HCT116 (cell line): ENCODE measurements around the gene COG5. TPM values are rescaled to one million over a fixed set of nuclear protein-coding genes. Genes with fewer than 3 reads are reported as not detected.

Experiments
- ATAC-seq: fragments of 200-7000 bp; cut with Tn5 transposase; 2 replicates; pipeline ENCODE4 v1.9.1; 2020; ENCODE audit warnings: mild to moderate bottlenecking, moderate library complexity
- BruUV-seq: library from RNA; stranded (reverse); fragments of 400-500 nt; replicated peaks from 2 replicates; lab custom pipeline; 2021; lab: Mats Ljungman, UMichigan
- CTCF ChIA-PET: fragments of 300-600 bp; sonication (Branson Sonifier 250); formaldehyde crosslinking; loops from one replicate; lab custom pipeline; 2021; ENCODE audit warnings: antibody characterized with exemption; lab: Charles Lee
- POLR2A ChIA-PET: fragments of 300-600, 350-600 bp; sonication (Branson Sonifier 250); formaldehyde crosslinking; loops from one replicate; lab custom pipeline; 2021; ENCODE audit warnings: antibody characterized with exemption; lab: Charles Lee
- RAD21 ChIA-PET, 2 experiments: fragments of 300-600 bp; sonication (Branson Sonifier 250); formaldehyde crosslinking; loops; one replicate each; lab custom pipeline; 2023; ENCODE audit warnings: low total read pairs in 2 of 2; ENCODE audit not compliant: uncharacterized antibody in 2 of 2, unreplicated experiment in 2 of 2, low non-redundant PET in 1 of 2; lab: Charles Lee
- DNase-seq: peaks from one replicate; pipeline ENCODE4 v3.0.0-alpha.2; 2010; ENCODE audit warnings: low read depth, low spot score
- H2AFZ ChIP-seq: fragments of 200-600 bp; shearing (Covaris generic), sonication (generic); 2 replicates; pipeline ENCODE4 v1.6.1; 2017; ENCODE audit warnings: low read depth, mixed run types, mixed read lengths, antibody characterized with exemption, low read length; ENCODE audit not compliant: poor library complexity, severe bottlenecking
- H3K27ac ChIP-seq: 2 replicates; pipeline ENCODE4 v1.5.1; 2012; ENCODE audit warnings: low read depth, low read length
- H3K27me3 ChIP-seq: fragments of 200-600 bp; sonication (generic); 2 replicates; pipeline ENCODE4 v1.6.1; 2016; ENCODE audit warnings: mixed run types, low read length, mixed read lengths; ENCODE audit not compliant: insufficient read depth
- H3K36me3 ChIP-seq, 2 experiments: fragments of 200-500 bp in 1 of 2; fragments of 200-600 bp in 1 of 2; sonication (Bioruptor generic) in 1 of 2; sonication (generic) in 1 of 2; 2 replicates each; pipeline versions ENCODE4 v1.5.1 to v1.6.1; 2014 to 2016; ENCODE audit warnings: low read length in 2 of 2, inconsistent platforms in 1 of 2, mixed read lengths in 1 of 2, mixed run types in 1 of 2; ENCODE audit not compliant: insufficient read depth in 2 of 2, control insufficient read depth in 1 of 2
- H3K4me1 ChIP-seq, 2 experiments: fragments of 200-600 bp in 1 of 2; sonication (generic) in 1 of 2; 2 replicates each; pipeline versions ENCODE4 v1.5.1 to v1.6.1; 2012 to 2017; ENCODE audit warnings: low read length in 2 of 2, inconsistent platforms in 1 of 2, mild to moderate bottlenecking in 1 of 2, mixed read lengths in 1 of 2, mixed run types in 1 of 2, moderate library complexity in 1 of 2; ENCODE audit not compliant: insufficient read depth in 2 of 2, control insufficient read depth in 1 of 2
- H3K4me2 ChIP-seq: fragments of 200-600 bp; sonication (generic); 2 replicates; pipeline ENCODE4 v1.6.1; 2017; ENCODE audit warnings: mixed run types, low read length, mixed read lengths
- H3K4me3 ChIP-seq, 2 experiments: fragments of 200-600 bp in 1 of 2; sonication (generic) in 1 of 2; replicated peaks in 1 of 2; 2 replicates each; pipeline ENCODE4 v1.5.1; 2011 to 2016; ENCODE audit warnings: low read length in 2 of 2, control low read depth in 1 of 2, low read depth in 1 of 2, mild to moderate bottlenecking in 1 of 2, mixed read lengths in 1 of 2, mixed run types in 1 of 2
- H3K79me2 ChIP-seq: fragments of 200-600 bp; sonication (generic); 2 replicates; pipeline ENCODE4 v1.6.1; 2017; ENCODE audit warnings: mild to moderate bottlenecking, mixed run types, low read length, moderate library complexity, mixed read lengths; ENCODE audit not compliant: insufficient read depth
- H3K9ac ChIP-seq: fragments of 200-600 bp; sonication (generic); 2 replicates; pipeline ENCODE4 v1.6.1; 2016; ENCODE audit warnings: low read length, mixed read lengths
- H3K9me2 ChIP-seq: fragments of 200-600 bp; sonication (generic), shearing (Covaris generic); 2 replicates; pipeline ENCODE4 v1.6.1; 2017; ENCODE audit warnings: mixed run types, mild to moderate bottlenecking, moderate library complexity; ENCODE audit not compliant: insufficient read depth
- H3K9me3 ChIP-seq, 2 experiments: fragments of 200-500 bp in 1 of 2; fragments of 200-600 bp in 1 of 2; sonication (Bioruptor generic) in 1 of 2; sonication (generic) in 1 of 2; 2 replicates each; pipeline ENCODE4 v1.6.1; 2014 to 2017; ENCODE audit warnings: low read length in 2 of 2, mixed read lengths in 2 of 2, inconsistent platforms in 1 of 2, low read depth in 1 of 2, mild to moderate bottlenecking in 1 of 2, mixed run types in 1 of 2, moderate library complexity in 1 of 2; ENCODE audit not compliant: control insufficient read depth in 1 of 2, insufficient read depth in 1 of 2
- H4K20me1 ChIP-seq: fragments of 200-600 bp; sonication (generic), shearing (Covaris generic); 2 replicates; pipeline ENCODE4 v1.6.1; 2017; ENCODE audit warnings: mixed run types, mild to moderate bottlenecking, moderate library complexity; ENCODE audit not compliant: insufficient read depth
- CEBPB ChIP-seq: IDR thresholded peaks from 2 replicates; pipeline ENCODE4 v1.6.1; 2012; ENCODE audit warnings: low read depth
- EZH2phosphoT487 ChIP-seq: fragments of 200-600 bp; IDR thresholded peaks from 2 replicates; pipeline ENCODE4 v1.6.1; 2018; ENCODE audit warnings: antibody characterized with exemption, borderline replicate concordance
- FOSL1 ChIP-seq: IDR thresholded peaks from 2 replicates; pipeline ENCODE4 v1.6.1; 2012; ENCODE audit warnings: low read depth
- JUND ChIP-seq: IDR thresholded peaks from 2 replicates; pipeline ENCODE4 v1.6.1; 2012
- POLR2A ChIP-seq: IDR thresholded peaks from 2 replicates; pipeline ENCODE4 v1.7.0; 2011; ENCODE audit warnings: borderline replicate concordance; ENCODE audit not compliant: insufficient read depth, insufficient read length; ENCODE audit errors: extremely low read depth
- RAD21 ChIP-seq: IDR thresholded peaks from 2 replicates; pipeline ENCODE4 v1.6.1; 2012; ENCODE audit warnings: low read depth, mild to moderate bottlenecking
- SIN3A ChIP-seq: IDR thresholded peaks from 2 replicates; pipeline ENCODE4 v1.6.1; 2012; ENCODE audit warnings: low read depth
- TCF7L2 ChIP-seq: IDR thresholded peaks from 2 replicates; pipeline ENCODE4 v1.7.0; 2011; ENCODE audit warnings: borderline replicate concordance, inconsistent platforms; ENCODE audit not compliant: insufficient read depth, insufficient read length; ENCODE audit errors: extremely low read depth
- ZFX ChIP-seq: fragments of 450-650 bp; IDR thresholded peaks from 2 replicates; pipeline ENCODE4 v1.6.1; 2017
- intact Hi-C: fragments of 100-400 bp; cut with micrococcal nuclease; formaldehyde crosslinking; loops from 2 replicates; pipeline ENCODE4 v1.10.0; 2022
- total RNA-seq: library from RNA; stranded (reverse); gene quantifications from one replicate; pipeline ENCODE4 v1.2.1, GENCODE V29; 2021; ENCODE audit not compliant: unreplicated experiment
- TF ChIP-seq, protein P1 (sequence below): IDR thresholded peaks from 2 replicates; pipeline ENCODE4 v1.6.1; 2012
- TF ChIP-seq, protein P2 (sequence below): IDR thresholded peaks from 2 replicates; pipeline ENCODE4 v1.6.1; 2012; ENCODE audit warnings: low read depth

The COG5 gene
- total RNA-seq, 1 experiment from 2014 or later, result 30.7 TPM

DNA sequence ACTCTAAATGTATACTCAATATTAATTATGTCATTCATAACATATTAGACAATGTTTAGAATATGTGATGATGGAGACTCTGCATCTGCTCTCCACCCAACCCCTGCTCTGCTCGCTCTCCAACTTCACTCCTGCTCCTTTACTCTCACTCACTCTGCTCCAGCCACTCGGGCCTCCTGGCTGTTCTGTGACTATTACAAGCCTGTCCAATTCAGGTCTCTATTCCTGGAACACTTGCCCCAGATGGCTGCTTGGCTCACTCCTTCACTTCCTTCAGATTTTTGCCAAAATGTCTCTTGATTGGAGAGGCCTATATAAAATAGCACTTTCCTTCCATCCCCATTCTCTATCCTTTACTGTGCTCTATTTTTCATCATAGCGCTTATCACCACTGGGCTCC is 310.1 kb downstream of the COG5 start:
- CTCF ChIA-PET, result no interaction called here

More for the DNA sequence above, 310.1 kb downstream of the COG5 start:
- Histone ChIP-seq H3K27ac (no peak overlapping the region), H2AFZ (no peak overlapping the region), H3K9me3 (no peaks in the 10 kb centered on the region), H3K36me3 (no peaks in the 10 kb centered on the region), H3K9me2 (no peaks in the 10 kb centered on the region), H3K4me3 (no peak overlapping the region), H4K20me1 (no peaks in the 10 kb centered on the region), H3K27me3 (no peaks in the 10 kb centered on the region), H3K4me2 (no peak overlapping the region), H3K79me2 (no peaks in the 10 kb centered on the region), H3K4me1 (no peaks in the 10 kb centered on the region), H3K9ac (no peak overlapping the region)
- RAD21 ChIA-PET, result no interaction called here
- ATAC-seq (no peak), DNase-seq (no peak)
- no TSS peak for BruUV-seq
- intact Hi-C loops, result loop anchor here (10.0 kb wide), 1 partner anchor 341 kb away; no protein-coding TSS in a partner anchor
- TF ChIP-seq POLR2A, result no peak
- no peak for TF ChIP-seq EZH2phosphoT487
- no peak for TF ChIP-seq JUND
- no peak for TF ChIP-seq SIN3A
- TF ChIP-seq, protein P1, sequence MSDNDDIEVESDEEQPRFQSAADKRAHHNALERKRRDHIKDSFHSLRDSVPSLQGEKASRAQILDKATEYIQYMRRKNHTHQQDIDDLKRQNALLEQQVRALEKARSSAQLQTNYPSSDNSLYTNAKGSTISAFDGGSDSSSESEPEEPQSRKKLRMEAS, result no peak
- no peak for TF ChIP-seq FOSL1
- TF ChIP-seq ZFX, result no peak
- no peak for TF ChIP-seq TCF7L2
- TF ChIP-seq, protein P2, sequence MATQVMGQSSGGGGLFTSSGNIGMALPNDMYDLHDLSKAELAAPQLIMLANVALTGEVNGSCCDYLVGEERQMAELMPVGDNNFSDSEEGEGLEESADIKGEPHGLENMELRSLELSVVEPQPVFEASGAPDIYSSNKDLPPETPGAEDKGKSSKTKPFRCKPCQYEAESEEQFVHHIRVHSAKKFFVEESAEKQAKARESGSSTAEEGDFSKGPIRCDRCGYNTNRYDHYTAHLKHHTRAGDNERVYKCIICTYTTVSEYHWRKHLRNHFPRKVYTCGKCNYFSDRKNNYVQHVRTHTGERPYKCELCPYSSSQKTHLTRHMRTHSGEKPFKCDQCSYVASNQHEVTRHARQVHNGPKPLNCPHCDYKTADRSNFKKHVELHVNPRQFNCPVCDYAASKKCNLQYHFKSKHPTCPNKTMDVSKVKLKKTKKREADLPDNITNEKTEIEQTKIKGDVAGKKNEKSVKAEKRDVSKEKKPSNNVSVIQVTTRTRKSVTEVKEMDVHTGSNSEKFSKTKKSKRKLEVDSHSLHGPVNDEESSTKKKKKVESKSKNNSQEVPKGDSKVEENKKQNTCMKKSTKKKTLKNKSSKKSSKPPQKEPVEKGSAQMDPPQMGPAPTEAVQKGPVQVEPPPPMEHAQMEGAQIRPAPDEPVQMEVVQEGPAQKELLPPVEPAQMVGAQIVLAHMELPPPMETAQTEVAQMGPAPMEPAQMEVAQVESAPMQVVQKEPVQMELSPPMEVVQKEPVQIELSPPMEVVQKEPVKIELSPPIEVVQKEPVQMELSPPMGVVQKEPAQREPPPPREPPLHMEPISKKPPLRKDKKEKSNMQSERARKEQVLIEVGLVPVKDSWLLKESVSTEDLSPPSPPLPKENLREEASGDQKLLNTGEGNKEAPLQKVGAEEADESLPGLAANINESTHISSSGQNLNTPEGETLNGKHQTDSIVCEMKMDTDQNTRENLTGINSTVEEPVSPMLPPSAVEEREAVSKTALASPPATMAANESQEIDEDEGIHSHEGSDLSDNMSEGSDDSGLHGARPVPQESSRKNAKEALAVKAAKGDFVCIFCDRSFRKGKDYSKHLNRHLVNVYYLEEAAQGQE, result no peak
- no peak for TF ChIP-seq RAD21
- TF ChIP-seq CEBPB, result no peak
- POLR2A ChIA-PET, result no interaction called here
